H9 (cell line): ENCODE results near the gene CDC6. TPM values are rescaled to one million over a fixed set of nuclear protein-coding genes. Genes with fewer than 3 reads are reported as not detected.
A peak's percentile ranks its signal among the peaks of the same experiment; 100 is the strongest.
"Not testable (repeated sequence)": the region's sequence is repeated elsewhere in the genome, so short reads cannot be mapped to it uniquely, and the experiment has no call there.

ENCODE experiments used
- DNase-seq: peaks from one replicate; pipeline ENCODE4 v3.0.0-alpha.2; 2017
- H2AFZ ChIP-seq: one replicate; pipeline ENCODE4 v1.6.1; 2013; ENCODE audit warnings: mild to moderate bottlenecking, low read length, control low read depth, moderate library complexity
- H2AK5ac ChIP-seq: 2 replicates; pipeline ENCODE4 v1.6.1; 2013; ENCODE audit warnings: low read length, control low read depth, mixed read lengths; ENCODE audit not compliant: insufficient read length
- H2BK120ac ChIP-seq: one replicate; pipeline ENCODE4 v1.6.1; 2013; ENCODE audit warnings: low read depth, mild to moderate bottlenecking, low read length, control low read depth, inconsistent platforms; ENCODE audit not compliant: poor library complexity, severe bottlenecking
- H2BK12ac ChIP-seq: 2 replicates; pipeline ENCODE4 v1.6.1; 2013; ENCODE audit warnings: low read length, control low read depth, mixed read lengths, low read depth; ENCODE audit not compliant: insufficient read length
- H2BK15ac ChIP-seq: 2 replicates; pipeline ENCODE4 v1.6.1; 2013; ENCODE audit warnings: low read depth, low read length, control low read depth
- H2BK20ac ChIP-seq: one replicate; pipeline ENCODE4 v1.6.1; 2013; ENCODE audit warnings: low read depth, mild to moderate bottlenecking, low read length, control low read depth, inconsistent platforms; ENCODE audit not compliant: poor library complexity, severe bottlenecking
- H2BK5ac ChIP-seq: 2 replicates; pipeline ENCODE4 v1.6.1; 2013; ENCODE audit warnings: low read length, control low read depth, mixed read lengths; ENCODE audit not compliant: insufficient read length
- H3K14ac ChIP-seq: 2 replicates; pipeline ENCODE4 v1.6.1; 2013; ENCODE audit warnings: low read length, control low read depth; ENCODE audit not compliant: insufficient read depth
- H3K18ac ChIP-seq: 2 replicates; pipeline ENCODE4 v1.6.1; 2013; ENCODE audit warnings: low read depth, mild to moderate bottlenecking, mixed read lengths, low read length, control low read depth; ENCODE audit not compliant: insufficient read length
- H3K23ac ChIP-seq: 2 replicates; pipeline ENCODE4 v1.6.1; 2013; ENCODE audit warnings: low read length, control low read depth, mixed read lengths, low read depth; ENCODE audit not compliant: insufficient read length
- H3K23me2 ChIP-seq: 2 replicates; pipeline ENCODE4 v1.6.1; 2013; ENCODE audit warnings: low read depth, mild to moderate bottlenecking, mixed read lengths, low read length, control low read depth; ENCODE audit not compliant: insufficient read length, poor library complexity, severe bottlenecking
- H3K27ac ChIP-seq: 2 replicates; pipeline ENCODE4 v1.5.1; 2013; ENCODE audit warnings: low read length, control low read depth, mixed read lengths, low read depth; ENCODE audit not compliant: insufficient read length
- H3K27me3 ChIP-seq: 2 replicates; pipeline ENCODE4 v1.6.1; 2013; ENCODE audit warnings: low read length, control low read depth, inconsistent platforms; ENCODE audit not compliant: insufficient read depth
- H3K4ac ChIP-seq: 2 replicates; pipeline ENCODE4 v1.6.1; 2013; ENCODE audit warnings: low read depth, mild to moderate bottlenecking, control low read depth, inconsistent platforms, low read length, moderate library complexity
- H3K4me1 ChIP-seq: 2 replicates; pipeline ENCODE4 v1.6.1; 2013; ENCODE audit warnings: low read length, control low read depth, inconsistent platforms; ENCODE audit not compliant: insufficient read depth
- H3K4me2 ChIP-seq: 2 replicates; pipeline ENCODE4 v1.6.1; 2013; ENCODE audit warnings: low read length, control low read depth, mixed read lengths; ENCODE audit not compliant: insufficient read length, insufficient read depth
- H3K56ac ChIP-seq: 2 replicates; pipeline ENCODE4 v1.6.1; 2013; ENCODE audit warnings: low read depth, mild to moderate bottlenecking, mixed read lengths, low read length, control low read depth; ENCODE audit not compliant: insufficient read length
- H3K79me1 ChIP-seq: 2 replicates; pipeline ENCODE4 v1.6.1; 2013; ENCODE audit warnings: low read depth, mild to moderate bottlenecking, moderate library complexity, low read length, control low read depth, inconsistent platforms; ENCODE audit not compliant: insufficient read depth, poor library complexity, severe bottlenecking
- H3K79me2 ChIP-seq: 2 replicates; pipeline ENCODE4 v1.6.1; 2013; ENCODE audit warnings: low read length, control low read depth, inconsistent platforms; ENCODE audit not compliant: insufficient read depth
- H3K9ac ChIP-seq: 2 replicates; pipeline ENCODE4 v1.6.1; 2013; ENCODE audit warnings: low read length, control low read depth, mixed read lengths; ENCODE audit not compliant: insufficient read length; ENCODE audit errors: extremely low read depth
- H3K9me3 ChIP-seq: one replicate; pipeline ENCODE4 v1.6.1; 2013; ENCODE audit warnings: low read depth, low read length, inconsistent platforms; ENCODE audit not compliant: control insufficient read depth
- H3T11ph ChIP-seq: one replicate; pipeline ENCODE4 v1.6.1; 2013; ENCODE audit warnings: mild to moderate bottlenecking, low read length, control low read depth, inconsistent platforms
- H4K20me1 ChIP-seq: one replicate; pipeline ENCODE4 v1.6.1; 2013; ENCODE audit not compliant: control insufficient read depth, insufficient read length, insufficient read depth
- H4K5ac ChIP-seq: 2 replicates; pipeline ENCODE4 v1.6.1; 2013; ENCODE audit warnings: low read depth, mild to moderate bottlenecking, mixed read lengths, low read length, control low read depth; ENCODE audit not compliant: insufficient read length
- H4K8ac ChIP-seq: replicated peaks from 2 replicates; pipeline ENCODE4 v1.6.1; 2013; ENCODE audit warnings: low read length, control low read depth, mixed read lengths, low read depth; ENCODE audit not compliant: insufficient read length
- H4K91ac ChIP-seq: 2 replicates; pipeline ENCODE4 v1.6.1; 2013; ENCODE audit warnings: low read depth, mild to moderate bottlenecking, moderate library complexity, mixed read lengths, low read length, control low read depth; ENCODE audit not compliant: insufficient read length
- H3K27ac Mint-ChIP-seq, 3 experiments: 2 replicates in 2 of 3; 3 replicates in 1 of 3; pipeline ENCODE4 v1.8.0; 2020 to 2021; ENCODE audit warnings: mixed read lengths in 3 of 3, mild to moderate bottlenecking in 1 of 3, moderate library complexity in 1 of 3
- H3K27me3 Mint-ChIP-seq: 2 replicates; pipeline ENCODE4 v1.8.0; 2021; ENCODE audit warnings: low read depth, mild to moderate bottlenecking, moderate library complexity, mixed read lengths
- H3K36me3 Mint-ChIP-seq, 3 experiments: 2 replicates in 2 of 3; 3 replicates in 1 of 3; pipeline ENCODE4 v1.8.0; 2020 to 2021; ENCODE audit warnings: low read depth in 3 of 3, mixed read lengths in 3 of 3; ENCODE audit not compliant: insufficient read depth in 1 of 3
- H3K4me1 Mint-ChIP-seq, 2 experiments: 2 replicates each; pipeline ENCODE4 v1.8.0; 2020; ENCODE audit warnings: mixed read lengths in 2 of 2
- H3K4me3 Mint-ChIP-seq, 2 experiments: 2 replicates in 1 of 2; 3 replicates in 1 of 2; pipeline ENCODE4 v1.8.0; 2020 to 2021; ENCODE audit warnings: mild to moderate bottlenecking in 2 of 2, mixed read lengths in 2 of 2, moderate library complexity in 1 of 2
- H3K9me3 Mint-ChIP-seq, 2 experiments: 2 replicates in 1 of 2; 3 replicates in 1 of 2; pipeline ENCODE4 v1.8.0; 2020; ENCODE audit warnings: mild to moderate bottlenecking in 2 of 2, mixed read lengths in 2 of 2, moderate library complexity in 1 of 2
- CTCF ChIP-seq: fragments of 200-600 bp; sonication (generic); conservative IDR thresholded peaks from 3 replicates; pipeline ENCODE4 v1.8.0; 2021; ENCODE audit warnings: antibody characterized with exemption, mild to moderate bottlenecking
- WGBS: extraction: QIAGEN DNeasy Blood & Tissue Kit; methylation state at CpG from one replicate; pipeline ENCODE4 v1.1.7; 2013; ENCODE audit warnings: missing lambda C conversion rate, low lambda C conversion rate, mixed read lengths; ENCODE audit not compliant: insufficient read length; ENCODE audit errors: extremely low coverage; 5-methylcytosine and 5-hydroxymethylcytosine counted together
- total RNA-seq: library from RNA; stranded (reverse); gene quantifications from 2 replicates; pipeline ENCODE4 v1.2.1, GENCODE V29; 2021

The CDC6 gene
- total RNA-seq, 1 experiment from 2014 or later: 131 TPM

- no peaks in the 10 kb centered on the region for H3K27me3 Mint-ChIP-seq
- no peak overlapping the region for H2BK15ac ChIP-seq
- no peaks in the 10 kb centered on the region for H3K79me2 ChIP-seq
- no peak overlapping the region for H3K14ac ChIP-seq
- H2BK5ac ChIP-seq: no peak overlapping the region
- no peak overlapping the region for H3T11ph ChIP-seq
- no peak overlapping the region for H2BK20ac ChIP-seq
- H2AFZ ChIP-seq: no peak overlapping the region
- H3K56ac ChIP-seq: no peak overlapping the region
- H3K9me3 Mint-ChIP-seq: no peaks in the 10 kb centered on the region
- no peak overlapping the region for H3K27ac Mint-ChIP-seq
- H3K9ac ChIP-seq: no peak overlapping the region
- no peak overlapping the region for H4K5ac ChIP-seq
- H3K23ac ChIP-seq: no peak overlapping the region
- H3K4me1 Mint-ChIP-seq: peaks cover 33 to 39% of the 10 kb centered on the region in 2 experiments
- peaks cover 6% of the 10 kb centered on the region; the same call in 1 of the 2 replicates for H3K4me1 ChIP-seq
- H3K4me3 Mint-ChIP-seq: no peak overlapping the region
- no peak overlapping the region for H3K27ac ChIP-seq
- no peaks in the 10 kb centered on the region for H3K27me3 ChIP-seq
- H3K4me2 ChIP-seq: no peak overlapping the region
- H4K20me1 ChIP-seq: no peaks in the 10 kb centered on the region
- H3K9me3 ChIP-seq: no peaks in the 10 kb centered on the region
- no peak overlapping the region for H2AK5ac ChIP-seq
- TF ChIP-seq CTCF: no peak
- H3K4ac ChIP-seq: no peak overlapping the region
- no peak overlapping the region for H4K91ac ChIP-seq
- H3K36me3 Mint-ChIP-seq: peaks cover 46 to 93% (median 80%) of the 10 kb centered on the region in 3 experiments
- H3K79me1 ChIP-seq: peaks cover 4% of the 10 kb centered on the region
- no peak overlapping the region for H4K8ac ChIP-seq
- no peak overlapping the region for H2BK120ac ChIP-seq
- no CpG with 5 or more reads among the region's 3 CpGs for WGBS
- DNase-seq: no peak
- no peak overlapping the region for H2BK12ac ChIP-seq
- H3K23me2 ChIP-seq: no peaks in the 10 kb centered on the region
- H3K18ac ChIP-seq: no peak overlapping the region
Observed at GRCh38 chr17:40298726-40299125, 11.0 kb downstream of the CDC6 start.

GRCh38 chr17:40299159-40299757 is 11.6 kb downstream of the CDC6 start:
- not testable (repeated sequence) for H3K23me2 ChIP-seq, H3K14ac ChIP-seq, H3K4ac ChIP-seq, H2BK120ac ChIP-seq, H2BK20ac ChIP-seq, H3K4me1 ChIP-seq, H3K18ac ChIP-seq, H3K79me2 ChIP-seq, H3K27me3 Mint-ChIP-seq, H4K8ac ChIP-seq, H3K27me3 ChIP-seq, H3K9me3 Mint-ChIP-seq, H2BK5ac ChIP-seq, DNase-seq, H3K27ac ChIP-seq, H2BK12ac ChIP-seq, H3K79me1 ChIP-seq, H4K91ac ChIP-seq, H3K4me2 ChIP-seq, H2AK5ac ChIP-seq, H3T11ph ChIP-seq, H3K23ac ChIP-seq, H3K56ac ChIP-seq, H2BK15ac ChIP-seq, H3K4me3 Mint-ChIP-seq, H2AFZ ChIP-seq, H3K9me3 ChIP-seq, H4K20me1 ChIP-seq, H3K9ac ChIP-seq, H4K5ac ChIP-seq
- Mint-ChIP-seq H3K4me1 (peaks cover 29 to 34% of the 10 kb centered on the region in 2 experiments), H3K36me3 (peaks cover 51 to 93% (median 80%) of the 10 kb centered on the region in 3 experiments), H3K27ac (0 out of 7 replicates have a peak overlapping the region, but pooled peaks of 1 of the 3 experiments have one; percentile 33)
- no CpG with 5 or more reads among the region's 7 CpGs for WGBS
